Measurements from ENCODE around the gene FRMD8.

The FRMD8 gene

GRCh38 chr11:65425105-65425970 is 38.9 kb downstream of the FRMD8 start:
- DNase-seq (ENCODE audit: low read depth in 3 of 3), result peak in 2 of 3 experiments; percentile 71 to 81

DNA sequence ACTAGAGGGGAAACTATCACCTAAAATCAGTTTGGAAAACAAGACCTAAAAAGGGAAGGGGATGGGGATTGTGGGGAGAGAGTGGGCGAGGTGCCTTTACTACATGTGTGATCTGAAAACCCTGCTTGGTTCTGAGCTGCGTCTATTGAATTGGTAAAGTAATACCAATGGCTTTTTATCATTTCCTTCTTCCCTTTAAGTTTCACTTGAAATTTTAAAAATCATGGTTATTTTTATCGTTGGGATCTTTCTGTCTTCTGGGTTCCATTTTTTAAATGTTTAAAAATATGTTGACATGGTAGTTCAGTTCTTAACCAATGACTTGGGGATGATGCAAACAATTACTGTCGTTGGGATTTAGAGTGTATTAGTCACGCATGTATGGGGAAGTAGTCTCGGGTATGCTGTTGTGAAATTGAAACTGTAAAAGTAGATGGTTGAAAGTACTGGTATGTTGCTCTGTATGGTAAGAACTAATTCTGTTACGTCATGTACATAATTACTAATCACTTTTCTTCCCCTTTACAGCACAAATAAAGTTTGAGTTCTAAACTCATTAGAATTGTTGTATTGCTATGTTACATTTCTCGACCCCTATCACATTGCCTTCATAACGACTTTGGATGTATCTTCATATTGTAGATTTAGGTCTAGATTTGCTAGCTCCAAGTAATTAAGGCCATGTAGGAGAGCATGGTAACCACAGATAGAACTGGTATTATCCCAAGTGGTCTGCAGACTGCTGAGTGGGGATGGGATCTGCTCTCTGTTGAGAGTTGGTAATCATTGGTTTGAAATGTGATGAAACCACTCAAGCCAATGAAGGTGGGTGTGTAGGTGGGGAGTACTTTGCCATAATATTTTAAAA is 39.8 kb downstream of the FRMD8 start:
- DNase-seq (ENCODE audit: low read depth in 3 of 3), result no peak

DNA sequence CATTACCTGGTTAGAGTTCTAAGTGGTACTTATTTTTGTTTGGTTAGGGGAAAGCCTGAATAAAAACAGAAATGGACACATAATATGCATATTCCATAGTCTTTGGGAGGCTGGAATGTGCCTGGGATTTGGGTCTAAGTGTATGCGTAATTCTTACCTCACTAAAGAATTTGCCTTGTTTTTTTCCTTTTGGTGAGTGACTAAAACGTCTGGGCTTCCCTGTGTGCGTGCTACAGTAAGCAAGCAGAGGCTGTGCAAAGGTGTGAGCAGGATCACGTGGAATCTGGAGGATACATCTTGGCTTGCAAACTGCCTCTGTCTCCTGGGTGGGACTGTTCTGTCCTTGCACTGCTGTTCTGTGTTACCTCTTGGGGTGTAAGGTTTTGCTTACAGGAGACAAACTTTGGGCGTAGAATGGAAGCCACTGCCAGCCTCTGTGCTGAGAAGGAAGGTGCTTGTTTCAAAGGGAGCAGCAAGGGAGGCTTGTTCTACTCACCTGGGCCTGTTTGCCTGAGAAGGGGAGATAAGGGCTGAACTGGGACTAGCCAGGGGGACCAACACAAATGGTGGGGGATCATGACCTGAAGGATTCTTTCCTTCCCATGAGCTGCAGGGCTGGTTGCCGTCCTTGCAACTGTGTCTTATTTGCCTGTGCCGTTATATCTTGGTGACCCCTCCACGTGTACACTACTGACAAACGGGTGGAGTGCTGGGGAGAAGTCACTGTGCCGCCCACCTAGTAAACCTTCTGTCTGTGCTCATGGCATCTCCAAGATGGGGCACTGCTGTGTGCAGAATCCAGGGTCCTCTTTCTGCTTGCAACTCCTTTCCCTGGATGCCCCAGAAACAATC is 40.6 kb downstream of the FRMD8 start:
- peak in 1 of 3 experiments; percentile 42 for DNase-seq (ENCODE audit: low read depth in 3 of 3)

DNA sequence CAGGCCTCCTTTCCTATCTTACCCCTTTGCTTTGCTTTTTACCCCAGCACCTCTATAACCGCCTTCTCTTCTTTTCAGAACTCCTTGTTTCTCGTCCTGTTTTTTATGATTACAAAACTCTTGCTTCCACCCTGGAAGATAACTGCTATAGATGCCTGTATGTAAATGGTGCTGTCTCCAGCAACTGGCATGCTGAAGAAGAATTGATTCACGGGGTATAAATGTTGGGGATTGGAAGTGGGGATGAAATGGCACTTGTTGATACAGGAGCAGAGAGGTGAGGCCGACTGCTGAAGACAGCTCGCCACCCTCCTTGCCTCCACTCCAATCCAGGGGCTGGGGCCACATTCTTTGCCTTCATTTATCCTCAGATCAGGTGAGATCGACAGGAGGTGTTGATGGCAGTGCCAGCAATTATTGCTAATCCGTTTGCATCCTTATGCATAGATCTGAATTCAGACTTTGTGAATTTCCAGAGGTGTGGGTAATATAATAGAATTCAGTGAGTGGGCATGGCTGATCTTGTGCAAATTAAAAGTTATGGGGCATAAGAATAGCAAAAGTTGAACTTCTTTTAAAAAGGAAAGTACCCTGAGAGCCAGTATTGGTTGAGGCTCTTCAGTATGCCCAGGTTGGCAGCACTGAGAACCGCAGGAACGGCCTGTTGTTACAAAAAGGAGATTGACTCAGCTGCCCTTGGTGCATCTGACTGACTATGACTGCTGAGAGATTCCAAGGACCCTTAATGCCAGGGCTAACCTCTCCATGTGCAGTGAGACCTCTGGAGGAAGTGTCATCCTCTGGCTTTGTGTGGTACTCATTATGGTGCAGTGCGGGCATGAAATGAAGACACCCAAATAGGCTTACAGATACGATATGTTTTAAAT is 41.5 kb downstream of the FRMD8 start:
- peak in 1 of 3 experiments; percentile 41 for DNase-seq (ENCODE audit: low read depth in 3 of 3)

DNA sequence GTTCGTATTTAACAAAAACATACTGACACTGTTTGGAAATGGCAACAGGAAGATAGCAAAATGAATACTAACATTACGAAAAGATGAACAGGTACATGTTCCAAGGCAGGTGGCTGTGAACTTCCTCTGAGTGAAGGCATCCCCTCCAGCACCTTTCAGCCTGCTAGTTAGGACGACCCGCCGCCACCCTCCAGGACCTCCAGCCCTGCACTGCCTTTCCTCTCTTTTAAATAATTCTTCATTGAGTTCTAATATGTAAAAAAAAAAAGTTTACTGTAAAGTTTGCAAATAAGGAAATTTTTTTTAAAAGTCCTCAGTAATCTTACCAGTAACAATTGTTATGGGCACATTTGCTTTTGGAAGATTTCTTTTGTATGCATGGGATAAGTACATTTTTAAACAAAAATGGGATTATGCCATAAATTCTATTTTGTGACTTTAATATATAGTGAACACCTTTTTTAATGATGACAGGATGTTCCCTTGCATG is 42.2 kb downstream of the FRMD8 start:
- no peak for DNase-seq (ENCODE audit: low read depth in 3 of 3)

DNA sequence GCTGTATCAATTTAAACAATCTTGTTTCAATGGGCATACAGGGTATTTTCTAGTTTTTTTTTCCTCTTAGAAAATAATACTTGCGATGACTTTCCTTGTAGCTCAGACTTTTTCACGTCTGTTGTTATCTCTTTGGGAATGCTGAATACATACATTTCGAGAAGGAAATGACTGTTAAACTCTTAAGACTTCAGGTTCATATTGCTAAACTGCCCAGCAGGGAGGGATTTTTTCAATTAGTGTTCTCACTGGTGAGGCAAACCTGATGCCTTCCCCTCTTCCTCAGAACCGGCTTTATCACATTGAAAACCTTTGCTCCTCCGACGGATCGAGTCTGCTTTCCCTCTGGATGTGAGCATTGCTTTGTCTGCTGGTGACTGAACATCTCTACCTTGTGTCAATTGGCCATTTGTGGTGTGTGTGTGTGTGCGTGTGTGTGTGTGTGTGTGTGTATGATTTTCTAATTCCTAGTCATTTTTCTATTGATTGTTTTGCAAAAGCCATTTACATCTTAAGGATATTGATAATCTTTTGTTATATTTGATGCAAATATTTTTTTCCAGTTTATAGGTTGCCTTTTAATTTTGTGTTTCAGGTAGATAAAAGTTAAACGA is 42.7 kb downstream of the FRMD8 start:
- DNase-seq (ENCODE audit: low read depth in 3 of 3), result no peak

- peak in 1 of 3 experiments; percentile 50 for DNase-seq (ENCODE audit: low read depth in 3 of 3)
Measured at GRCh38 chr11:65429724-65430405, 43.4 kb downstream of the FRMD8 start.

GRCh38 chr11:65430406-65431217 is 44.2 kb downstream of the FRMD8 start:
- no peak for DNase-seq (ENCODE audit: low read depth in 3 of 3)

DNA sequence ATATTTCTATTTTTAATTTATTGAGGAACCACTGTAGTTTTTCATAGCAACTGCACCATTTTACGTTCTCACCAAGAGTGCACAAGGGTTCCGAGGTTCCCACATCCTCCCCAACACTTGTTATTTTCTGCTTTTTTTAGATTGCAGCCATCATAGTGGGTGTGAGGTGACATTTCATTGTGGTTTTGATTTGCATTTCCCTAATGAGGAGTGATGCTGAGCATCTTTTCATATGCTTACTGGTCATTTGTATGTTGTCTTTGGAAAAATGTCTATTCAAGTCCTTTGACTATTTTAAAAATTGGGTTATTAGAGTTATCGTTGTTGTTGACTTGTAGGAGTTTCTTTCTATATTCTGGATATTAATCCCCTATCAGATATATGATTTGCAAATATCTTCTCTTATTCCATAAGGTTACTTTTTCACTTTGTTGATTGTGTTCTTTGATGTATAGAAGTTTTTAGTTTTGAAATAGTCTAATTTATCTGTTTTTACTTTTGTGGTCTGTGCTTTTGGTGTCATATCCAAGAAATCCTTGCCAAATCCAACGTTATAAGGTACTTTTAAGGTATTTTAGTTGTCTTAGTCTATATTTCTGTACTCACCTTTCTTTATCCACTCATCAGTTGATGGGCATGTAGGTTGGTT is 45.1 kb downstream of the FRMD8 start:
- DNase-seq (ENCODE audit: low read depth in 3 of 3), result no peak

- no peak for DNase-seq (ENCODE audit: low read depth in 3 of 3)
Measured at GRCh38 chr11:65432100-65432650, 45.7 kb downstream of the FRMD8 start.

DNA sequence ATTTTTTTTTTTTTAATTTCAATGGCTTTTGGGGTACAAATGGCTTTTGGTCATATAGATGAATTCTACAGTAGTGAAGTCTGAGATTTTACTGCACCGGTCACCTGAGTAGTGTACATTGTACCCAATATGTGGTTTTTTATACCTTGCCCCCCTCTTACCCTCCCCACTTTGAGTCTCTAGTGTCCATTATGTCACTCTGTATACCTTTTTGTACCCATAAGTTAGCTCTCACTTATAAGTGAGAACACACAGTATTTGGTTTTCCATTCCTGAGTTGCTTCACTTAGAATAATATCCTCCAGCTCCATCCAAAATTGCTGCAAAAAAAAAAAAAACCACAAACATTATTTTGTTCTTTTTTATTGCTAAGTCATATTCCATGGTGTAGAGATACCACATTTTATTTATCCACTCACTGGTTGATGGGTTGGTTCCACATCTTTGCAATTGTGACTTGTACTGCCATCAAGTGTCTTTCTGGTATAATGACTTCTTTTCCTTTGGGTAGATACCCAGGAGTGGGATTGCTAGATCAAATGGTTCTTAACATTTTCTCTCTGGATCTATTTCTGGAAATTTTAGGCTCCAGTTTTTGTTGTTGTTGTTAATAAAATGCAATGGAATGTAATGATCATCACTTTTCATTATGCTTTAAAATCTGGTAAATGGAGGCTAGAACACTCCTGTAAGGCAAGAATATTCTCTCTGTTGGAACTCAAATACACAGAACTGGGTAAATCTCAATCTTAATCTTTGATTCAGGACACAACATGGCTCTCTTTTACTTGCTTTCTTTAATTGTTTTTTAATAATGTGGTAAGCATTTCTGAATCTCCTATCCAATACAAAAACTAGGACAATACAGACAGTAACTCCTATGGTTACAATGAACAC is 46.5 kb downstream of the FRMD8 start:
- DNase-seq (ENCODE audit: low read depth in 3 of 3), result no peak

- DNase-seq (ENCODE audit: low read depth in 3 of 3), result no peak
Measured at GRCh38 chr11:65433657-65434056, 47.2 kb downstream of the FRMD8 start.

DNA sequence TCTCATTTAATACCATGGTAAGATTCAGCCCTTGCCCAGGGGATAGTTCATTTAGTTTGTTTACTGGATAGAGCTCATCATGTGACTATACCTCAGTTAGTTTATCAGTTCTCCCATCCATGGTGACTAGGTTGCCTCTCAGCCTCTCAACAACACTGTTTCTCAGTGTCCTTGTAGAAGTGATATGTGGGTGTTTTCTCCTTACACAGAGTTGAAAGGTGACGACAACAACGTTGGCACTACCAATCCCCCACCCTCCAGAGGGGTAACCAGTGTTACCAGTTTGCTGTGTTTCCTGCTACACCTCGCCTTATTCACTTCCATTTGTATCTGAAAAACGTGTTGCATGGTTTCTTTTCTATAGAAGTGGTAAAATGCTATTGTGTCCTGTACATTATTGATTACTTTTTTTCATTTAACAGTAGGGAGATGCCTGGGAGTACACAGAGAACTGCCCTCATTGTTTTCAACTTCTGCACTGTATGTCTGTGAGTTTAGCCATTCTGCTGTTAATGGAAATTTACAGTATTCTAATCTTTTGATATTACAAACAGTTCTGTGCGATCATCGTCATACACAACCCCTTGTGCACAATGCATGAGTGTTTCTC is 47.7 kb downstream of the FRMD8 start:
- no peak for DNase-seq (ENCODE audit: low read depth in 3 of 3)

- DNase-seq (ENCODE audit: low read depth in 3 of 3), result no peak
Measured at GRCh38 chr11:65434667-65435410, 48.4 kb downstream of the FRMD8 start.

DNA sequence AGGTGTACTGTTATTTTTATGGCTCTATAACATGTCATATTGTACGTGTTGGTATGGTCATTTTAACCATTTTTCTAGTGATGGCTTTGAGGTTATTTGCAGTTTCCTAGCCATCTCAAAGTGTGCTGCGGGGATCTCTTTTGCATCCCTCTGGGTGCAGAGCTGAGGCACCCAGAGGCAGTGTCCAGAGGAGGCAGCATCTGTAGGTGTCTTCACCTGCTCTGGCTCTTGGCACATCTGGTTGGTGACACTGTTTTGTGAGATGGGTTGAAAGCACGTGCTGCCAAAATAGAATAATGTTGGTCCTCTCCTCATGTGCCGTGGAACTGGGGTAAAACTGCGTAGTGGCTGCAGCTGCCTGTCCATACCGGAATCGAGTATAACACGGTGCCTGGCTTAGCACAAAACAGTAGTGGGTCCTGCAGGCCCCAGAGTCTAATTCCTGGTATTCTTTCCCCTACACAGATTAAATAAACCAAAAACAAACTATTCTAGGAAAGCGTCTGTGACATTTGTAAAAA is 49.0 kb downstream of the FRMD8 start:
- DNase-seq (ENCODE audit: low read depth in 3 of 3), result no peak
